LNCaP clone FGC (cell line): Measurements from ENCODE around the gene ORM1.

Experiments used
- DNase-seq: peaks from one replicate; pipeline ENCODE4 v3.0.0-alpha.2; 2011; ENCODE audit warnings: low read depth
- H3K4me3 ChIP-seq: 2 replicates; pipeline ENCODE4 v1.5.1; 2011; ENCODE audit warnings: mild to moderate bottlenecking, low read depth, low read length, control low read depth
- CTCF ChIP-seq: IDR thresholded peaks from 2 replicates; pipeline ENCODE4 v1.5.1; 2012; ENCODE audit warnings: mild to moderate bottlenecking; ENCODE audit not compliant: control insufficient read depth, insufficient read depth; ENCODE audit errors: extremely low read depth

ORM1 gene

GRCh38 chr9:114370968-114371320 is 48.0 kb downstream of the ORM1 start:
- H3K4me3 ChIP-seq = no peak overlapping the region
- no peak for TF ChIP-seq CTCF
- no peak for DNase-seq

- H3K4me3 ChIP-seq = no peak overlapping the region
- DNase-seq = no peak
- TF ChIP-seq CTCF = no peak
Measured at GRCh38 chr9:114371343-114371944, 48.5 kb downstream of the ORM1 start.

GRCh38 chr9:114371973-114372917 is 49.3 kb downstream of the ORM1 start:
- TF ChIP-seq CTCF = no peak
- DNase-seq = no peak
- H3K4me3 ChIP-seq = no peak overlapping the region

GRCh38 chr9:114372921-114373448 is 50.1 kb downstream of the ORM1 start:
- H3K4me3 ChIP-seq = no peak overlapping the region
- no peak for TF ChIP-seq CTCF
- DNase-seq = no peak

- TF ChIP-seq CTCF = no peak
- DNase-seq = no peak
- H3K4me3 ChIP-seq = no peak overlapping the region
Measured at GRCh38 chr9:114373960-114374730, 51.2 kb downstream of the ORM1 start.

GRCh38 chr9:114374936-114375335 is 52.0 kb downstream of the ORM1 start:
- DNase-seq = no peak
- no peak for TF ChIP-seq CTCF
- H3K4me3 ChIP-seq = no peak overlapping the region
